ENCODE measurements around the gene SAP25.

DNA sequence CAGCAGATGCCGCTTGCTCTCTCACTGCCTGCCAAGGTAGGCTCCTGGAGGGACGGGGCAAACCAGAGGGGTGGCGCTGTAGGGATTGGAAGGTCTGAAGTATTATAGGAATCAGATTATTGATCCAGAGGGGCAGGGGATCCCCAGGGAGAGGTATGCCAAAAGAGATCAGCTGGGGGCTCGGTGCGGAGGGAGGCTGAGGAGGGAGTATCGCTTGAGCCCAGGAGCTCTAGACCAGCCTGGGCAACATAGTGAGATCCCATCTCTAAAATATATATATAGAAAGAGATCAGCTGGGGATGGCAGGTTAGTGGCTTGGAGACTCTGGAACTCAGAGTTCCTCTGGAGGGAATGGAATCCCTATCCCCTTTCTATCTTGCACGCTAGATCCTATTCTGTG is 21.5 kb upstream of the SAP25 start:
- TF ChIP-seq, protein P1, sequence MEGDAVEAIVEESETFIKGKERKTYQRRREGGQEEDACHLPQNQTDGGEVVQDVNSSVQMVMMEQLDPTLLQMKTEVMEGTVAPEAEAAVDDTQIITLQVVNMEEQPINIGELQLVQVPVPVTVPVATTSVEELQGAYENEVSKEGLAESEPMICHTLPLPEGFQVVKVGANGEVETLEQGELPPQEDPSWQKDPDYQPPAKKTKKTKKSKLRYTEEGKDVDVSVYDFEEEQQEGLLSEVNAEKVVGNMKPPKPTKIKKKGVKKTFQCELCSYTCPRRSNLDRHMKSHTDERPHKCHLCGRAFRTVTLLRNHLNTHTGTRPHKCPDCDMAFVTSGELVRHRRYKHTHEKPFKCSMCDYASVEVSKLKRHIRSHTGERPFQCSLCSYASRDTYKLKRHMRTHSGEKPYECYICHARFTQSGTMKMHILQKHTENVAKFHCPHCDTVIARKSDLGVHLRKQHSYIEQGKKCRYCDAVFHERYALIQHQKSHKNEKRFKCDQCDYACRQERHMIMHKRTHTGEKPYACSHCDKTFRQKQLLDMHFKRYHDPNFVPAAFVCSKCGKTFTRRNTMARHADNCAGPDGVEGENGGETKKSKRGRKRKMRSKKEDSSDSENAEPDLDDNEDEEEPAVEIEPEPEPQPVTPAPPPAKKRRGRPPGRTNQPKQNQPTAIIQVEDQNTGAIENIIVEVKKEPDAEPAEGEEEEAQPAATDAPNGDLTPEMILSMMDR (IDR thresholded peaks at IDR 0.05; ENCODE audit: insufficient read depth, low read depth, low read length) = no peak
- TF ChIP-seq EZH2 (IDR thresholded peaks at IDR 0.05; ENCODE audit: insufficient read depth, low read length) = no peak

Measured in astrocyte (in vitro differentiated cells and primary cell).